GM21423 (cell line): ENCODE results near the gene MSL3B.
"Not testable (repeated sequence)": the region's sequence is repeated elsewhere in the genome, so short reads cannot be mapped to it uniquely, and the experiment has no call there.

Experiments used
- ATAC-seq: cut with Tn5 transposase; IDR thresholded peaks from one replicate; pipeline ENCODE4 v1.9.1; 2021; ENCODE audit warnings: mild to moderate bottlenecking, moderate library complexity; ENCODE audit not compliant: unreplicated experiment

The MSL3B gene

GRCh38 chr2:233867993-233868532, at the start of gene MSL3B:
TSS of gene MSL3B (minus strand) at chr2:233868386.
- peak; percentile 78 for ATAC-seq

- ATAC-seq = no peak
These were observed 48.9 kb upstream of the MSL3B start, which contains the start of gene TRPM8 for GRCh38 chr2:233917116-233917515. TSS of gene TRPM8 (plus strand) at chr2:233917373. CDS start at chr2:233926538, 9,165 bp downstream.

- no peak for ATAC-seq
These were observed 46.9 kb upstream of the MSL3B start for GRCh38 chr2:233915128-233915527.

GRCh38 chr2:233912691-233913423, 44.7 kb upstream of the MSL3B start:
- no peak for ATAC-seq

- ATAC-seq = no peak
These were observed 39.4 kb upstream of the MSL3B start for GRCh38 chr2:233907627-233908026.

- ATAC-seq = no peak
These were observed 37.8 kb upstream of the MSL3B start for GRCh38 chr2:233905945-233906344.

- no peak for ATAC-seq
These were observed 33.7 kb upstream of the MSL3B start for GRCh38 chr2:233901884-233902283.

GRCh38 chr2:233901367-233901766, 33.2 kb upstream of the MSL3B start:
- no peak for ATAC-seq

- not testable (repeated sequence) for ATAC-seq
These were observed 28.1 kb upstream of the MSL3B start for GRCh38 chr2:233896253-233896652.

GRCh38 chr2:233892793-233893192, 24.6 kb upstream of the MSL3B start:
- no peak for ATAC-seq

- no peak for ATAC-seq
These were observed 14.2 kb upstream of the MSL3B start for GRCh38 chr2:233882353-233882752.

- ATAC-seq = not testable (repeated sequence)
These were observed 3.9 kb upstream of the MSL3B start for GRCh38 chr2:233872125-233872524.

GRCh38 chr2:233871432-233871831, 3.2 kb upstream of the MSL3B start:
- no peak for ATAC-seq

GRCh38 chr2:233866479-233866878, 1.7 kb downstream of the MSL3B start:
- ATAC-seq = no peak

- no peak for ATAC-seq
These were observed 2.3 kb downstream of the MSL3B start for GRCh38 chr2:233865838-233866237.

- no peak for ATAC-seq
These were observed 5.9 kb downstream of the MSL3B start for GRCh38 chr2:233862261-233862768.

- ATAC-seq = no peak
These were observed 9.9 kb downstream of the MSL3B start for GRCh38 chr2:233858331-233858730.

GRCh38 chr2:233857511-233858141, 10.6 kb downstream of the MSL3B start:
- no peak for ATAC-seq

GRCh38 chr2:233856184-233856583, 12.0 kb downstream of the MSL3B start:
- no peak for ATAC-seq

GRCh38 chr2:233855345-233855744, 12.8 kb downstream of the MSL3B start:
- no peak for ATAC-seq

- ATAC-seq = peak; percentile 95
These were observed 13.8 kb downstream of the MSL3B start, which contains the start of gene HJURP for GRCh38 chr2:233854241-233854981. TSS of gene HJURP (minus strand) at chr2:233854535. CDS start at chr2:233854500, 35 bp downstream.
